HG02763 (cell line): ENCODE measurements around the gene SEMA3E.
A peak's percentile ranks its signal among the peaks of the same experiment; 100 is the strongest.
"Not testable (repeated sequence)": the region's sequence is repeated elsewhere in the genome, so short reads cannot be mapped to it uniquely, and the experiment has no call there.

Experiments
- ATAC-seq: cut with Tn5 transposase; IDR thresholded peaks from one replicate; pipeline ENCODE4 v1.9.1; 2021; ENCODE audit warnings: mild to moderate bottlenecking, moderate library complexity; ENCODE audit not compliant: unreplicated experiment

The SEMA3E gene

GRCh38 chr7:83562960-83563359 lies 86.0 kb downstream of the SEMA3E start:
- no peak for ATAC-seq

- no peak for ATAC-seq
Observed at GRCh38 chr7:83562289-83562688, 86.7 kb downstream of the SEMA3E start.

- ATAC-seq, result no peak
Observed at GRCh38 chr7:83559887-83560286, 89.1 kb downstream of the SEMA3E start.

- not testable (repeated sequence) for ATAC-seq
Observed at GRCh38 chr7:83552556-83552955, 96.4 kb downstream of the SEMA3E start.

- no peak for ATAC-seq
Observed at GRCh38 chr7:83550100-83550499, 98.8 kb downstream of the SEMA3E start.

GRCh38 chr7:83548250-83548649 lies 100.7 kb downstream of the SEMA3E start:
- ATAC-seq, result no peak

- peak; percentile 92 for ATAC-seq
Observed at GRCh38 chr7:83547526-83547925, 101.4 kb downstream of the SEMA3E start.

- ATAC-seq, result no peak
Observed at GRCh38 chr7:83546586-83546985, 102.4 kb downstream of the SEMA3E start.

GRCh38 chr7:83541187-83541960 lies 107.6 kb downstream of the SEMA3E start:
- no peak for ATAC-seq

- no peak for ATAC-seq
Observed at GRCh38 chr7:83534488-83534887, 114.5 kb downstream of the SEMA3E start.

- ATAC-seq, result no peak
Observed at GRCh38 chr7:83532219-83532618, 116.7 kb downstream of the SEMA3E start.

- no peak for ATAC-seq
Observed at GRCh38 chr7:83531766-83532165, 117.2 kb downstream of the SEMA3E start.

GRCh38 chr7:83528925-83529423 lies 120.0 kb downstream of the SEMA3E start:
- ATAC-seq, result no peak

GRCh38 chr7:83524277-83525075 lies 124.5 kb downstream of the SEMA3E start:
- ATAC-seq, result no peak

- no peak for ATAC-seq
Observed at GRCh38 chr7:83520726-83521125, 128.2 kb downstream of the SEMA3E start.

- ATAC-seq, result no peak
Observed at GRCh38 chr7:83519240-83519639, 129.7 kb downstream of the SEMA3E start.

GRCh38 chr7:83517035-83517700 lies 131.8 kb downstream of the SEMA3E start:
- no peak for ATAC-seq

- ATAC-seq, result no peak
Observed at GRCh38 chr7:83514977-83515376, 134.0 kb downstream of the SEMA3E start.

GRCh38 chr7:83509255-83510021 lies 139.5 kb downstream of the SEMA3E start:
- ATAC-seq, result no peak

- no peak for ATAC-seq
Observed at GRCh38 chr7:83504330-83504729, 144.6 kb downstream of the SEMA3E start.

GRCh38 chr7:83502636-83503035 lies 146.3 kb downstream of the SEMA3E start:
- ATAC-seq, result no peak
